HCT116 (cell line): ENCODE measurements around the gene FAM163B. TPM values are rescaled to one million over a fixed set of nuclear protein-coding genes. Genes with fewer than 3 reads are reported as not detected.

Experiments used
- ATAC-seq: fragments of 200-7000 bp; cut with Tn5 transposase; 2 replicates; pipeline ENCODE4 v1.9.1; 2020; ENCODE audit warnings: mild to moderate bottlenecking, moderate library complexity
- BruUV-seq: library from RNA; stranded (reverse); fragments of 400-500 nt; replicated peaks from 2 replicates; lab custom pipeline; 2021; lab: Mats Ljungman, UMichigan
- CTCF ChIA-PET: fragments of 300-600 bp; sonication (Branson Sonifier 250); formaldehyde crosslinking; loops from one replicate; lab custom pipeline; 2021; ENCODE audit warnings: antibody characterized with exemption; lab: Charles Lee
- POLR2A ChIA-PET: fragments of 300-600, 350-600 bp; sonication (Branson Sonifier 250); formaldehyde crosslinking; loops from one replicate; lab custom pipeline; 2021; ENCODE audit warnings: antibody characterized with exemption; lab: Charles Lee
- RAD21 ChIA-PET, 2 experiments: fragments of 300-600 bp; sonication (Branson Sonifier 250); formaldehyde crosslinking; loops; one replicate each; lab custom pipeline; 2023; ENCODE audit warnings: low total read pairs in 2 of 2; ENCODE audit not compliant: uncharacterized antibody in 2 of 2, unreplicated experiment in 2 of 2, low non-redundant PET in 1 of 2; lab: Charles Lee
- DNase-seq: peaks from one replicate; pipeline ENCODE4 v3.0.0-alpha.2; 2010; ENCODE audit warnings: low read depth, low spot score
- H2AFZ ChIP-seq: fragments of 200-600 bp; shearing (Covaris generic), sonication (generic); 2 replicates; pipeline ENCODE4 v1.6.1; 2017; ENCODE audit warnings: low read depth, mixed run types, mixed read lengths, antibody characterized with exemption, low read length; ENCODE audit not compliant: poor library complexity, severe bottlenecking
- H3K27ac ChIP-seq: 2 replicates; pipeline ENCODE4 v1.5.1; 2012; ENCODE audit warnings: low read depth, low read length
- H3K27me3 ChIP-seq: fragments of 200-600 bp; sonication (generic); 2 replicates; pipeline ENCODE4 v1.6.1; 2016; ENCODE audit warnings: mixed run types, low read length, mixed read lengths; ENCODE audit not compliant: insufficient read depth
- H3K36me3 ChIP-seq, 2 experiments: fragments of 200-500 bp in 1 of 2; fragments of 200-600 bp in 1 of 2; sonication (Bioruptor generic) in 1 of 2; sonication (generic) in 1 of 2; 2 replicates each; pipeline versions ENCODE4 v1.5.1 to v1.6.1; 2014 to 2016; ENCODE audit warnings: low read length in 2 of 2, inconsistent platforms in 1 of 2, mixed read lengths in 1 of 2, mixed run types in 1 of 2; ENCODE audit not compliant: insufficient read depth in 2 of 2, control insufficient read depth in 1 of 2
- H3K4me1 ChIP-seq, 2 experiments: fragments of 200-600 bp in 1 of 2; sonication (generic) in 1 of 2; 2 replicates each; pipeline versions ENCODE4 v1.5.1 to v1.6.1; 2012 to 2017; ENCODE audit warnings: low read length in 2 of 2, inconsistent platforms in 1 of 2, mild to moderate bottlenecking in 1 of 2, mixed read lengths in 1 of 2, mixed run types in 1 of 2, moderate library complexity in 1 of 2; ENCODE audit not compliant: insufficient read depth in 2 of 2, control insufficient read depth in 1 of 2
- H3K4me2 ChIP-seq: fragments of 200-600 bp; sonication (generic); 2 replicates; pipeline ENCODE4 v1.6.1; 2017; ENCODE audit warnings: mixed run types, low read length, mixed read lengths
- H3K4me3 ChIP-seq, 2 experiments: fragments of 200-600 bp in 1 of 2; sonication (generic) in 1 of 2; replicated peaks in 1 of 2; 2 replicates each; pipeline ENCODE4 v1.5.1; 2011 to 2016; ENCODE audit warnings: low read length in 2 of 2, control low read depth in 1 of 2, low read depth in 1 of 2, mild to moderate bottlenecking in 1 of 2, mixed read lengths in 1 of 2, mixed run types in 1 of 2
- H3K79me2 ChIP-seq: fragments of 200-600 bp; sonication (generic); 2 replicates; pipeline ENCODE4 v1.6.1; 2017; ENCODE audit warnings: mild to moderate bottlenecking, mixed run types, low read length, moderate library complexity, mixed read lengths; ENCODE audit not compliant: insufficient read depth
- H3K9ac ChIP-seq: fragments of 200-600 bp; sonication (generic); 2 replicates; pipeline ENCODE4 v1.6.1; 2016; ENCODE audit warnings: low read length, mixed read lengths
- H3K9me2 ChIP-seq: fragments of 200-600 bp; sonication (generic), shearing (Covaris generic); 2 replicates; pipeline ENCODE4 v1.6.1; 2017; ENCODE audit warnings: mixed run types, mild to moderate bottlenecking, moderate library complexity; ENCODE audit not compliant: insufficient read depth
- H3K9me3 ChIP-seq, 2 experiments: fragments of 200-500 bp in 1 of 2; fragments of 200-600 bp in 1 of 2; sonication (Bioruptor generic) in 1 of 2; sonication (generic) in 1 of 2; 2 replicates each; pipeline ENCODE4 v1.6.1; 2014 to 2017; ENCODE audit warnings: low read length in 2 of 2, mixed read lengths in 2 of 2, inconsistent platforms in 1 of 2, low read depth in 1 of 2, mild to moderate bottlenecking in 1 of 2, mixed run types in 1 of 2, moderate library complexity in 1 of 2; ENCODE audit not compliant: control insufficient read depth in 1 of 2, insufficient read depth in 1 of 2
- H4K20me1 ChIP-seq: fragments of 200-600 bp; sonication (generic), shearing (Covaris generic); 2 replicates; pipeline ENCODE4 v1.6.1; 2017; ENCODE audit warnings: mixed run types, mild to moderate bottlenecking, moderate library complexity; ENCODE audit not compliant: insufficient read depth
- ATF3 ChIP-seq: IDR thresholded peaks from 2 replicates; pipeline ENCODE4 v1.6.1; 2012
- CTCF ChIP-seq, 3 experiments: fragments of 200-600 bp in 1 of 3; sonication (generic) in 1 of 3; IDR thresholded peaks in 2 of 3; conservative IDR thresholded peaks in 1 of 3; 2 replicates each; pipeline ENCODE4 v1.5.1; 2012 to 2017; ENCODE audit warnings: low read depth in 2 of 3, low read length in 2 of 3, antibody characterized with exemption in 1 of 3, borderline replicate concordance in 1 of 3, control low read depth in 1 of 3, mild to moderate bottlenecking in 1 of 3, mixed read lengths in 1 of 3, mixed run types in 1 of 3, moderate library complexity in 1 of 3; ENCODE audit not compliant: insufficient read depth in 1 of 3
- ELF1 ChIP-seq: IDR thresholded peaks from 2 replicates; pipeline ENCODE4 v1.6.1; 2012; ENCODE audit warnings: low read depth, borderline replicate concordance
- EZH2 ChIP-seq: fragments of 200-600 bp; sonication (generic); IDR thresholded peaks from 2 replicates; pipeline ENCODE4 v1.6.1; 2017; ENCODE audit warnings: antibody characterized with exemption, mixed run types
- EZH2phosphoT487 ChIP-seq: fragments of 200-600 bp; IDR thresholded peaks from 2 replicates; pipeline ENCODE4 v1.6.1; 2018; ENCODE audit warnings: antibody characterized with exemption, borderline replicate concordance
- FOSL1 ChIP-seq: IDR thresholded peaks from 2 replicates; pipeline ENCODE4 v1.6.1; 2012; ENCODE audit warnings: low read depth
- POLR2A ChIP-seq: IDR thresholded peaks from 2 replicates; pipeline ENCODE4 v1.7.0; 2011; ENCODE audit warnings: borderline replicate concordance; ENCODE audit not compliant: insufficient read depth, insufficient read length; ENCODE audit errors: extremely low read depth
- RAD21 ChIP-seq: IDR thresholded peaks from 2 replicates; pipeline ENCODE4 v1.6.1; 2012; ENCODE audit warnings: low read depth, mild to moderate bottlenecking
- REST ChIP-seq: IDR thresholded peaks from 2 replicates; pipeline ENCODE4 v1.6.1; 2012; ENCODE audit warnings: low read depth
- SIN3A ChIP-seq: IDR thresholded peaks from 2 replicates; pipeline ENCODE4 v1.6.1; 2012; ENCODE audit warnings: low read depth
- SRF ChIP-seq: IDR thresholded peaks from 2 replicates; pipeline ENCODE4 v1.6.1; 2012; ENCODE audit warnings: low read depth
- TCF7L2 ChIP-seq: IDR thresholded peaks from 2 replicates; pipeline ENCODE4 v1.7.0; 2011; ENCODE audit warnings: borderline replicate concordance, inconsistent platforms; ENCODE audit not compliant: insufficient read depth, insufficient read length; ENCODE audit errors: extremely low read depth
- ZFX ChIP-seq: fragments of 450-650 bp; IDR thresholded peaks from 2 replicates; pipeline ENCODE4 v1.6.1; 2017
- ZNF274 ChIP-seq: fragments of 200-500 bp; sonication (Bioruptor generic); IDR thresholded peaks from 2 replicates; pipeline ENCODE4 v1.6.1; 2014; ENCODE audit warnings: mild to moderate bottlenecking, low read depth, low read length, inconsistent platforms
- intact Hi-C: fragments of 100-400 bp; cut with micrococcal nuclease; formaldehyde crosslinking; loops from 2 replicates; pipeline ENCODE4 v1.10.0; 2022
- total RNA-seq: library from RNA; stranded (reverse); gene quantifications from one replicate; pipeline ENCODE4 v1.2.1, GENCODE V29; 2021; ENCODE audit not compliant: unreplicated experiment
- TF ChIP-seq, protein P1 (sequence below): IDR thresholded peaks from 2 replicates; pipeline ENCODE4 v1.6.1; 2012

FAM163B gene
- total RNA-seq, 1 experiment from 2014 or later, result not detected

- ChIA-PET CTCF (no interaction called here), POLR2A (no interaction called here), RAD21 (no interaction called here)
- no peak for TF ChIP-seq SRF
- no peak for TF ChIP-seq CTCF (IDR thresholded peaks at IDR 0.05 in 2 of 3, conservative IDR thresholded peaks at IDR 0.05 in 1 of 3; ENCODE audit: borderline replicate concordance in 1 of 3, insufficient read depth in 1 of 3, low read depth in 2 of 3, low read length in 2 of 3)
- TF ChIP-seq FOSL1, result no peak
- no peak for TF ChIP-seq ATF3
- no peak for TF ChIP-seq EZH2
- TF ChIP-seq ZNF274, result no peak
- TF ChIP-seq TCF7L2, result no peak
- no peak for TF ChIP-seq EZH2phosphoT487
- TF ChIP-seq POLR2A, result no peak
- no peak for TF ChIP-seq RAD21
- TF ChIP-seq ELF1, result no peak
- TF ChIP-seq SIN3A, result no peak
- no peak for TF ChIP-seq REST
- TF ChIP-seq ZFX, result no peak
- TF ChIP-seq, protein P1, sequence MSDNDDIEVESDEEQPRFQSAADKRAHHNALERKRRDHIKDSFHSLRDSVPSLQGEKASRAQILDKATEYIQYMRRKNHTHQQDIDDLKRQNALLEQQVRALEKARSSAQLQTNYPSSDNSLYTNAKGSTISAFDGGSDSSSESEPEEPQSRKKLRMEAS, result no peak
- no peaks in the 10 kb centered on the region for H3K4me1 ChIP-seq
- H3K9me3 ChIP-seq, result no peaks in the 10 kb centered on the region
- no peaks in the 10 kb centered on the region for H3K36me3 ChIP-seq
- no peaks in the 10 kb centered on the region for H3K79me2 ChIP-seq
- no peaks in the 10 kb centered on the region for H4K20me1 ChIP-seq
- H3K4me3 ChIP-seq, result no peak overlapping the region
- no peak overlapping the region for H3K4me2 ChIP-seq
- intact Hi-C loops, result no loop called here
- DNase-seq (no peak), ATAC-seq (no peak)
- no peak overlapping the region for H3K27ac ChIP-seq
- no peaks in the 10 kb centered on the region for H3K9me2 ChIP-seq
- no peak overlapping the region for H2AFZ ChIP-seq
- H3K27me3 ChIP-seq, result no peaks in the 10 kb centered on the region
- BruUV-seq, result no TSS peak
- no peak overlapping the region for H3K9ac ChIP-seq
These were observed 28.8 kb downstream of the FAM163B start for GRCh38 chr9:133580419-133580738.
